ENCODE measurements around the gene LENG1. TPM values are rescaled to one million over a fixed set of nuclear protein-coding genes. Genes with fewer than 3 reads are reported as not detected.

The LENG1 gene
- total and polyA plus RNA-seq, 9 of the 15 experiments (the other 6 are each of a cell fraction or from before 2014, with no cell fraction given) = 0.30 to 10.5 (median 4.7) TPM

DNA sequence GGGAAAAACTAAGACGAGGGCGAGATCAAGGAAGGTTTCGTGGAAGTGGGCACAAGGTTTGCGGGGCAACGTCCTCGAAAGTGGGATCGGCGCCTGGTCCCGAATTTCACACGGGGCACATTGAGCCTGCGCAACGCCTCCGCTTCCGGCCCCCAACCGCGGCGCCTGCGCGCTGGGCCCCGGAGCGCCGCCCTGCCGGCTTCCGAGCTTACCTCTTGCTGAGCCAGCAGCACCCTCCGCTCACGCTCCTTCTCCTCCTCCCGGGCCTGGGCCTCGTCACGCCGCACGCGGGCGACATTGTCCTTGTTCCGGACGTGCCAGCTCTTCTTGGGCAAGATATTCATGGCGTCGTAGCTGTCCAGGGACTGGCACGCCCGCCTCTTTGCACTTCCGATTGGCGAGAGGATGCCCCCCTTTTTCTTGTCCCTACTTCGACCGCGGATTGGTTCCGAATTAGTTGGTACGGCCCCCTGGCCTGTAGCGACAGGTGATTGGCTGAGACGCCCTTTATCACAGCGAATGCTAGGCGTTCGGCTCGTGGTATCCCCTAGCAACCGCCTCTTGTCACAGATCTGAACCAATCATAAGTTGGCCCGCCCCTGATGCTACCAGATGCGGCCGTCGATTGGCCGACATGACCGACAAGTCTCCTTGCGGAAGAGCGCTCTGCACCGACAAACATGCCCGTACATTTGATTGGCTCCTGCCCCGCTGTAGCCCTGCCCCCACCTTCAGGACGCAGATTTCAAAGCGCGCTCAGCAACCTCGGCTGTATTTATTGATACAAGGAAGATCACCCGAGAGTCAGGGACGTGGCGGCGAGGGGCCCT is at the start of gene LENG1 (continued):
- TF ChIP-seq RFX1 (IDR thresholded peaks at IDR 0.05) (peak; percentile 100), BACH1 (tag; IDR thresholded peaks at IDR 0.05) (no peak), MAFK (IDR thresholded peaks at IDR 0.05; ENCODE audit: low read length) (0 out of 2 replicates have a peak, but pooled peaks have one; percentile 4), HCFC1 (IDR thresholded peaks at IDR 0.05; ENCODE audit: low read depth, low read length) (no peak; the same call in 1 of the 2 replicates), POLR2H (tag; IDR thresholded peaks at IDR 0.05; ENCODE audit: low read depth) (peak; percentile 75), POLR2B (IDR thresholded peaks at IDR 0.05; ENCODE audit: low read depth, partially characterized antibody) (peak; percentile 82), RBFOX2 (IDR thresholded peaks at IDR 0.05; ENCODE audit: low read depth, low read length) (peak; percentile 97)
- TF ChIP-seq, protein P1, sequence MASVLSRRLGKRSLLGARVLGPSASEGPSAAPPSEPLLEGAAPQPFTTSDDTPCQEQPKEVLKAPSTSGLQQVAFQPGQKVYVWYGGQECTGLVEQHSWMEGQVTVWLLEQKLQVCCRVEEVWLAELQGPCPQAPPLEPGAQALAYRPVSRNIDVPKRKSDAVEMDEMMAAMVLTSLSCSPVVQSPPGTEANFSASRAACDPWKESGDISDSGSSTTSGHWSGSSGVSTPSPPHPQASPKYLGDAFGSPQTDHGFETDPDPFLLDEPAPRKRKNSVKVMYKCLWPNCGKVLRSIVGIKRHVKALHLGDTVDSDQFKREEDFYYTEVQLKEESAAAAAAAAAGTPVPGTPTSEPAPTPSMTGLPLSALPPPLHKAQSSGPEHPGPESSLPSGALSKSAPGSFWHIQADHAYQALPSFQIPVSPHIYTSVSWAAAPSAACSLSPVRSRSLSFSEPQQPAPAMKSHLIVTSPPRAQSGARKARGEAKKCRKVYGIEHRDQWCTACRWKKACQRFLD (CRISPR knock-in tag; IDR thresholded peaks at IDR 0.05) = 0 out of 2 replicates have a peak, but pooled peaks have one; percentile 10
- TF ChIP-seq, protein P2, sequence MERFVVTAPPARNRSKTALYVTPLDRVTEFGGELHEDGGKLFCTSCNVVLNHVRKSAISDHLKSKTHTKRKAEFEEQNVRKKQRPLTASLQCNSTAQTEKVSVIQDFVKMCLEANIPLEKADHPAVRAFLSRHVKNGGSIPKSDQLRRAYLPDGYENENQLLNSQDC (CRISPR knock-in tag; IDR thresholded peaks at IDR 0.05) = no peak
- TF ChIP-seq, protein P3, sequence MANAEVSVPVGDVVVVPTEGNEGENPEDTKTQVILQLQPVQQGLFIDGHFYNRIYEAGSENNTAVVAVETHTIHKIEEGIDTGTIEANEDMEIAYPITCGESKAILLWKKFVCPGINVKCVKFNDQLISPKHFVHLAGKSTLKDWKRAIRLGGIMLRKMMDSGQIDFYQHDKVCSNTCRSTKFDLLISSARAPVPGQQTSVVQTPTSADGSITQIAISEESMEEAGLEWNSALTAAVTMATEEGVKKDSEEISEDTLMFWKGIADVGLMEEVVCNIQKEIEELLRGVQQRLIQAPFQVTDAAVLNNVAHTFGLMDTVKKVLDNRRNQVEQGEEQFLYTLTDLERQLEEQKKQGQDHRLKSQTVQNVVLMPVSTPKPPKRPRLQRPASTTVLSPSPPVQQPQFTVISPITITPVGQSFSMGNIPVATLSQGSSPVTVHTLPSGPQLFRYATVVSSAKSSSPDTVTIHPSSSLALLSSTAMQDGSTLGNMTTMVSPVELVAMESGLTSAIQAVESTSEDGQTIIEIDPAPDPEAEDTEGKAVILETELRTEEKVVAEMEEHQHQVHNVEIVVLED (CRISPR knock-in tag; IDR thresholded peaks at IDR 0.05) = 0 out of 2 replicates have a peak, but pooled peaks have one; percentile 3
- TF ChIP-seq, protein P4, sequence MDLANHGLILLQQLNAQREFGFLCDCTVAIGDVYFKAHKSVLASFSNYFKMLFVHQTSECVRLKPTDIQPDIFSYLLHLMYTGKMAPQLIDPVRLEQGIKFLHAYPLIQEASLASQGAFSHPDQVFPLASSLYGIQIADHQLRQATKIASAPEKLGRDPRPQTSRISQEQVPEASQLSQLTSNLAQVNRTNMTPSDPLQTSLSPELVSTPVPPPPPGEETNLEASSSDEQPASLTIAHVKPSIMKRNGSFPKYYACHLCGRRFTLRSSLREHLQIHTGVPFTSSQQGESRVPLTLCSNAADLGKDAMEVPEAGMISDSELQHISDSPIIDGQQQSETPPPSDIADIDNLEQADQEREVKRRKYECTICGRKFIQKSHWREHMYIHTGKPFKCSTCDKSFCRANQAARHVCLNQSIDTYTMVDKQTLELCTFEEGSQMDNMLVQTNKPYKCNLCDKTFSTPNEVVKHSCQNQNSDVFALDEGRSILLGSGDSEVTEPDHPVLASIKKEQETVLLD (IDR thresholded peaks at IDR 0.05) = peak; percentile 71; the same call in 1 of the 2 replicates
- TF ChIP-seq, protein P5, sequence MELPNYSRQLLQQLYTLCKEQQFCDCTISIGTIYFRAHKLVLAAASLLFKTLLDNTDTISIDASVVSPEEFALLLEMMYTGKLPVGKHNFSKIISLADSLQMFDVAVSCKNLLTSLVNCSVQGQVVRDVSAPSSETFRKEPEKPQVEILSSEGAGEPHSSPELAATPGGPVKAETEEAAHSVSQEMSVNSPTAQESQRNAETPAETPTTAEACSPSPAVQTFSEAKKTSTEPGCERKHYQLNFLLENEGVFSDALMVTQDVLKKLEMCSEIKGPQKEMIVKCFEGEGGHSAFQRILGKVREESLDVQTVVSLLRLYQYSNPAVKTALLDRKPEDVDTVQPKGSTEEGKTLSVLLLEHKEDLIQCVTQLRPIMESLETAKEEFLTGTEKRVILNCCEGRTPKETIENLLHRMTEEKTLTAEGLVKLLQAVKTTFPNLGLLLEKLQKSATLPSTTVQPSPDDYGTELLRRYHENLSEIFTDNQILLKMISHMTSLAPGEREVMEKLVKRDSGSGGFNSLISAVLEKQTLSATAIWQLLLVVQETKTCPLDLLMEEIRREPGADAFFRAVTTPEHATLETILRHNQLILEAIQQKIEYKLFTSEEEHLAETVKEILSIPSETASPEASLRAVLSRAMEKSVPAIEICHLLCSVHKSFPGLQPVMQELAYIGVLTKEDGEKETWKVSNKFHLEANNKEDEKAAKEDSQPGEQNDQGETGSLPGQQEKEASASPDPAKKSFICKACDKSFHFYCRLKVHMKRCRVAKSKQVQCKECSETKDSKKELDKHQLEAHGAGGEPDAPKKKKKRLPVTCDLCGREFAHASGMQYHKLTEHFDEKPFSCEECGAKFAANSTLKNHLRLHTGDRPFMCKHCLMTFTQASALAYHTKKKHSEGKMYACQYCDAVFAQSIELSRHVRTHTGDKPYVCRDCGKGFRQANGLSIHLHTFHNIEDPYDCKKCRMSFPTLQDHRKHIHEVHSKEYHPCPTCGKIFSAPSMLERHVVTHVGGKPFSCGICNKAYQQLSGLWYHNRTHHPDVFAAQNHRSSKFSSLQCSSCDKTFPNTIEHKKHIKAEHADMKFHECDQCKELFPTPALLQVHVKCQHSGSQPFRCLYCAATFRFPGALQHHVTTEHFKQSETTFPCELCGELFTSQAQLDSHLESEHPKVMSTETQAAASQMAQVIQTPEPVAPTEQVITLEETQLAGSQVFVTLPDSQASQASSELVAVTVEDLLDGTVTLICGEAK (IDR thresholded peaks at IDR 0.05) = peak; percentile 86
- TF ChIP-seq, protein P5 (CRISPR knock-in tag; IDR thresholded peaks at IDR 0.05) = no peak; the same call in 1 of the 2 replicates

Measured in K562 (cell line).